Stimulated activated CD8-positive, alpha-beta memory T cell treated with anti-CD3 and anti-CD28 coated beads, Interleukin-4, amount 100 ng/mL, for 48 hours (primary cell): ENCODE measurements around the gene SCLT1.
A peak's percentile ranks its signal among the peaks of the same experiment; 100 is the strongest.

Experiments used
- DNase-seq: peaks from one replicate; pipeline ENCODE4 v3.0.0-alpha.2; 2020

Gene SCLT1

DNA sequence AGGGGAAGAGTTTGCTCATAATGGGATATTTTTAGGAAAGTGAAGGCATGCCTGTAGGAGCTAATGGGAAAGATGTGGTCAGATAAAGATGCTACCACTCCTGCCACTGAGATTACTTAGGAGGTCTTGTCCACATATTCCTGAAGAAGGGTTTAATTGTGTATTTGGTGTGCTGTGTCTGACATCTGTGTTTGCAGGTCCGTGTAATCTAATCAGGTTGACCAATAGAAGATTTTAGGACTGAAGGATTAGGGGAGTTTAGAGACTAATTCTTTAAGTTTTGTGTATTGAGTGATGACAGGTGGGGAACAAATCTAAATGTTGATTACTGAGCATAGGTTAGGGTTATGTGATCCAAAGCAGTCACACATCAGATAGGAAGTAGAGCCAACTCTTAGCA lies 226.6 kb downstream of the SCLT1 start:
- no peak for DNase-seq

DNA sequence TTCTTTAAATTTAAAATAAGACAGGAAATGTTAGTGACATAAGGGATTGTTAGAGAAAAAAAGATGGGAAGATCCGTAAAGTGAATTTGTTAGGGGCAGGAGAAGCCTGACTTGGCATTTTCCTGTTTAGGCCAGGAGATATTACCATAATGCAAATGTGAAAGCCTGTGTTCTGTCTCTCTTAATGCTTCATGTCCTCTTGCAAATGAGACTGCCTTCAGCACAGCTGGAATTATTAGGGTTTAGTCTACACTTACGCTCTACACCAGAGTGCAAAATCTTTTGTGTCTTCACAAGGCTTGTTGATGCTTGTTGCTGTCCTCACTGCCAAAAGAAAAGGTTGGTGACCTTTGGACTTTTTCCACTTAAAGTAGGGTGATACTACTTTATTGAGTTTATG lies 227.1 kb downstream of the SCLT1 start:
- DNase-seq = no peak

DNA sequence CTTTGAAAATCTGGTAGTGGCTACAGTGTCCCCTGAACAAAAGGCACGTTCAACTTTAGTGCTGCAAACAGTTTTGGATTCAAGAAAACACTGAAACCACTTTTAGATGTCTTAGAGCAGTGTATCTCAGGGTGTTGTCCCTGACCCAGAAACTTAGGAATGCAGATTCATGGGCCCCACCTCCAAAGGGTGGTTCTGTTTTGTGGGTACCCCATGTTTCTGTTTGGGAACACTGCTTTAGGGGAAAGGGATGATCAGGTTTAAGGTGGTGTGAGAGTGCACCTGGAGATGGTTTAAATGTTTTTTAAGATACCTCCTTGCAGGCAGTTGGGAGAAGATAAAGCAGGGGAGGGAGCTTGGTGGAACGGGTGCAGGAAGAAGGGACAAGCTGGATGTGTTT lies 228.2 kb downstream of the SCLT1 start:
- no peak for DNase-seq

DNA sequence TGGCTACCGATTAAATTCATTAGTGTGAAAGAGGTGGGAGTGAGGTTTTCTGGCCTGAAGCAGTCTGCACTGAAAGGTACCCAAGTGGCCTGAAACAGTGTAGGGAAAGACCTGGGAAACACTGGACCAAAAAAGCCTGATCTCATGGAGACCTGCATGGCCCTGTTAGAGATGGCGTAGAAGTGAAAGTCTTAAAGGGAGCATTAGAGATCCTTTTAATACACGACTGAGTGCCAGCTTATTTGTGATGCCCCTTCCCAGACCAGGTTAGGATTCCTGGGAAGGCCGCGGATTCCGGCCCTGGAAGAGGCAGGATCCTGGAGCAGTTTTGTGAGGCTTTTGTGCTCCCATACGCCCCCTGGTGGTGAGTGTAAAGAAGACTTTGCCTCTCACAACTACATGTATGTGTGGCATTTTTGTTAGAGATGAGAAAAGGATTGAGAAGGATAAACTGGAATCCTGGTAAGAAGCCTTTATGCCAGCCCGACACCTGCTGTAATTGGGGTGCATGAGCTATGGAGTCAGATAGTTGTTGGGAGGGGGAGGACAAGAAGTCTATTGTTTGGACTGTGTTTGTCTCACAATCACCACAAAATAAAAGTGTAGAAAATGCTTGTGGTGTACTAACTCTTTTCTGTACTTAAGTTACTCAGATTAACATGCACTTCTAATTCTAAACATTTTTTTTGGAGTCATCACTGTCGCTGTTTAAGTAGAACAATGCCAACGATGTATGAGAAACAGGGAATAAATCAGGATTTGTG lies 229.8 kb downstream of the SCLT1 start:
- peak; percentile 79 for DNase-seq

DNA sequence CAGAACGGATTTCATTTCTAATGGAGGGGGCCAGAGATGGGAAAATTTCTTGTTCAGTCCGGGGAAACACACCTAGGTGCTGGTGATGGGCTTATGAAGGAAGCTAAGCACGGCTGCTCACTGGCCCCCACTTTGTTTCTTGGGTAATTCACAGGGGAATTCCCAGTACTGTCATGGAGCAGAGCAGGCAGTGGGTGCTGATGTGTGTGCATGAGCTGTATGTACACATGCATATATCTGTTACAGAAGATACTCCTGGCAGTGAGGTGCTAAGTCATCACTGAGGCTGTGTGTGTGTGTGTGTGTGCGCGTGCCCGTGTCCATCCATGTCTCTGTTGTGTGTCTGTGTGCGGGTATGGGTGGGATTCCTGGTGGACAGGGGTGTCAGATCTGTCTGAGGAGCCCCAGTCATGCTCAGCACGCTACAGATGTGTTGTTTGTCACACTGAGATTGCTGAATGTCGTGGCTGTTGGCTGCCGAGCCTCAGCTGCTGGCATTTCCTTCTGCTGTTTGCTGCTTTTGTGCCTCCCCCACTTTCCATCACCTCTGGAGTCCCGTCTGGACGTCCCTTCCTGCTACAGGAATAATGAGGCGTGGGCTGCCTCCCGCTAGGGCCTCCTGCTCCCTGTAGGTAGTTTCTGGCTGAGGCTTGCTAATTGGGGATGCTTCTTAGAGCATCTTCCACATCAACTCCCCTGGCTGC lies 230.6 kb downstream of the SCLT1 start:
- peak; percentile 50 for DNase-seq

DNA sequence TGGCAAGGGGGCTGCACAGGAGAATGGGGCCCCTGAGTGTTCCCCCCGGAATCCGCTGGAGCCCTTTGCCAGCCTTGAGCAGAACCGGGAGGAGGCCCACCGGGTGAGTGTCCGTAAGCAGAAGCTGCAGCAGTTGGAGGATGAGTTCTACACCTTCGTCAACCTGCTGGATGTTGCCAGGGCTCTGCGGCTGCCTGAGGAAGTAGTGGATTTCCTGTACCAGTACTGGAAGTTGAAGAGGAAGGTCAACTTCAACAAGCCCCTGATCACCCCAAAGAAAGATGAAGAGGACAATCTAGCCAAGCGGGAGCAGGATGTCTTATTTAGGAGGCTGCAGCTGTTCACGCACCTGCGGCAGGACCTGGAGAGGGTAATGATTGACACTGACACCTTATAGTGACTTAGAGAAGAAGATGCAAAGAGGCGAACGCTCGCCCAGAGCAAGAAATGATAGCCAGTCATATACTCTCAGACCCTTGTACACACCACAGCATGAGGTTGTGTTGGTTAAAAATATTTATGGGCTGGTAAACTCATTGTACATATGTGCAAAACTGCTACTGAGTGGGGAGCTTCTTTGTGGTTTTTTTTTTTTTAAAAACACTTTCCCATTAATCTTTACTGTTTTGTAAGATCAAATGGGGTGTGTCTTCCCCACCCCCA lies 231.4 kb downstream of the SCLT1 start:
- no peak for DNase-seq

DNA sequence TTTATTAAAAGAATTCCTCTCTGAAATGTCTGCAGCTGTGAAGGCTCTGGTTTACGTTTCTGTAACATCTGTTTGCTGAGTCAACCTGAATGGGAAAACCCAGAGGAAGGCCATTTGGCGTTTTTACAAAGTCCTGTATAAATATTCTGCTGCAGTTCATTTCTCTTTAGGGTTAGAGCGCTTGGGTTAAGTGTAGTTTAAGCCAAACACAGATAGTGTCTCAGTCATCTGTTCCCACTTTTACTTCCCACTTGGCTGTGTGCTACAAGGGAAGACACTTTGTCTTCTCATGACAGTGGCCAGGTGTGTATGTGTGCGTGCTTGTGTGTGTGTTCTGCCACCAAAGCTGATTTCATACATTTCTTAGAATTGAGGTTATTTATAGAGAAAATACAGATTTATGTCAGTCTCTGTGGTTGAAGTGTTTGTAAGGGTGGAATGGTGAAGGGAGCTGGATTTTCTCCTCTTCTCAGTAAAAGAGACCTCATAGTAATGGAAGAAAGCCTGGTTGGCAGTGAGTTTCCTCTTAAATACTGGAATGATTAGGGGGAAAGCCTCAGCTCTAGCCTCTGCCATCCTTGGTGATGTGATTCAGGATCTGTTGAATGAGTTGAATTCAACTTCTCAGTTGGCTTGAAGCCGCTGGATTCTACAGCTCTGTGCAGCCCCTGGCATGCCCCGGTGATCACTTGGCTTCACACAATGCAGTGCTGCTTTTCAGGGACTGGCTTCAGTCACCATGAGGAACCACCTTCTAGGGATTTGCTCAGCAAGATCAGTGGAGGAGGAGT lies 233.3 kb downstream of the SCLT1 start:
- no peak for DNase-seq

DNA sequence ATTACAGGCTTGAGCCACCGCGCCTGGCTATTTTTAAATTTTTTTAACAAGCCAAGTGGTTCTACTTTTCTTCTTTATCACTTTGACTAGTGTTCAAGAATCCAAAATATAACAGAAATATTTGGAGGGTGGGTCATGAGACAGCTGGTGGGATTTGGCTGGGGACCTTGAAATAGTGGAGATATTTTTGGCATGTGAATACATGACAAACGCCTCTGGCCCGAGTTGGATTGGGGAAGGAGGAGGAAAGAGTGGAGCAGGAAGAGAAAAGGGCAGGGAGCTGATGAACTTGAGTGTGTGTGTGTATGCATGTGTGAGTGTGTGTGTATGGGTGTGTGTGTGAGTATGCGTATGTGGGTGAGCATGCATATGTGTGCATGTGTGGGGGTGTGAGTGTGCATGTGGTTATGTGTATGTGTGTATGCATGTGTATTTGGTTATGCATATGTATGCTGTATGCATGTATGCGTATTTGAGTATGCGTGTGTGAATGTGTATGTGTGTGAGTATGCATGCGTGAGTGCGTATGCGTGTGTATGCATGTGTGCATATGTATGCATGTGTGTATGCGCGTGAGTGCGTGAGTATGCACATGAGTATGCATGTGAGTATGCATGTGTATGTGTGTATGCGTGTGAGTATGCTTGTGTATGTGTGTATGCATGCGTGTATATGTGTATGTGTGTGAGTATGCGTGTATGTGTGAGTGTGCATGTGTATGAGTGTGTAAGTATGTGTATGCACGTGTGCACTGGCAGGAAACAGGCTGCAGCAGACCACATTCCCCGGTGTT lies 234.3 kb downstream of the SCLT1 start:
- DNase-seq = no peak

DNA sequence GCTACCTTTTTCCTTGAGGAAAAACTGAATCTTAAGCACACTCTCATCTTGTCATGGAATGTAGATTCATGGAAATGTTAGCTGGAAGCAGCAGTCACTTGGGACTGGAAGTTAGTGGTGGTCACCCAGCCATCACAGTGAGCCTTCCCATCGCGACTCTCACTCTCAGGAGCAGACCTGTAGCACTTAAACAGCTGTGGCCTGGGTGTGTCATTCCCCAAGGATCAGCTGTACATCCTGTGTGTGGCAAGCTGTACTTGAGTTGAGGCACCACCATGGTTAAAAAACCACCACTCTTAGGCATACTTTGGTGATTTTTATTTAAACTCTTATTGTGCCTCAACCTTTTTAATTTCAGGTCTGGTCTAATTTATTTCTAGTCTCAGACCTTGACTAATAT lies 237.1 kb downstream of the SCLT1 start:
- no peak for DNase-seq

DNA sequence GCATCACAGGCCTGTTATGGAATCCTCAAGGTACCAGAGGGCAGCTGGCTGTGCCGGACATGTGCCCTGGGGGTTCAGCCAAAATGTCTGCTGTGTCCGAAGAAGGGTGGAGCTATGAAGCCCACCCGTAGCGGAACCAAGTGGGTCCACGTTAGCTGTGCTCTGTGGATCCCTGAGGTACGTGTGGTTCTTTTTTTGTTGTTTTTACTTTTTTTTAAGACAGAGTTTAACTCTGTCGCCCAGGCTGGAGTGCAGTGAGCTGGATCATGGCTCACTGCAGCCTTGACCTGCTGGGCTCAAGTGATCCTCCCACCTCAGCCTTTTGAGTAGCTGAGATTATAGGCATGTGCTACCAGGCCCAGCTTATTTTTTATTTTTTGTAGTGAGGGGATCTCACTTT lies 237.7 kb downstream of the SCLT1 start:
- no peak for DNase-seq

DNA sequence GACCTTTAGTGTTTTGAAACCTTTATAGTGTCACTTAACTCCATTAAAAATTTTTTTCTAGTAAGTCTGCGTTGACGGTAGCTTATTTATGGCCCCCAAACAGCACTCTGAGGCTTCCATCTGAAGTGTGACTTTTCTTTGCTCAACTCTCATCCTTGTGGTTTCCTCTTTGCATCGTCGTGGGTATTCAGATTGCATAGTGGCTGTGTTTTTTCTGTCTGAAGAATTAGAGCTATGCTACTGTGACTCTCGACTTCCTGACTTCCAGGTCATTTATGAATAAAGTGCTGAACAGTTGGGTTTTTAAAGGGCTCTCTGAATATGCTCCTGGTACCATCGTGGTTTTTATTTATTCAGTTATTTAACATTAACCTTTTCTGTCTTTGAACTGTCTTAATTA lies 238.9 kb downstream of the SCLT1 start:
- DNase-seq = no peak

DNA sequence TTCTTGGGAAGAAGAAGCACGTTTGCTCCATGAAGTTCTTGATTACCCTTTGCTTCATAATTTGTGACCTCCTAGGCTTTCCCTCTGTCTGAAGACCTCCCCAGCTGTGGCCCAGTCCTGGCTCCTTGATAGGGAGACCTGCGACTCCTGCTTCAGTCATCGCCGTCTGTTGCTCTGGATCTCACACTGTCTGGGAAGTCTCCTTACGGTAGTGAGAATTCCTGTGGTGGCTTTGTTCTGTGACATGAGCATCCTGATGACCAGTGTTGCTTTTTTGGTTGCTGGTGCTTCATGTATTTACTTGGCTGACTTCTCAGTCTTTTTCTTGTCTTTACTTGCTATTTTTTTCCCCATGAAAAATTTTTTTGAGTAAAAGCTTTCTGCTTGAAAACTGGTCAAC lies 239.6 kb downstream of the SCLT1 start:
- DNase-seq = no peak

DNA sequence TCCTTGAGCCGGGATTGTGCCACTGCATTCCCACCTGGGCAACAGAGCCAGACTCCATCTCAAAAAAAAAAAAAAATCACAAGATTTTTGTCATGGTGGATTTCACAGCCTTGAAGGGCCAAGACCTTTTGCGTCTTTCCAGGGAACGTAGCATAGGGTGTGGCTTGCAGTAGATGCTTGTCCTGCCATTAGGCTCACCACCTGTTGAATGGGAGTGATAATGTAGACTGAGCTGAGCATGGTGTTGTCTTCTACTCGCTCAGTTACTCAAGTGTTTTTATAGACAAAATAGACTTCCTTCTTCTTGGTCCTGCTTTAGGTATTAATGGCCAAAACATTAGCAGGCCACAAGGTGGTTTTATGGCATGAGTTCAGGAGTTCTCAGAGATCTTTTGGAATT lies 243.1 kb downstream of the SCLT1 start:
- DNase-seq = no peak

DNA sequence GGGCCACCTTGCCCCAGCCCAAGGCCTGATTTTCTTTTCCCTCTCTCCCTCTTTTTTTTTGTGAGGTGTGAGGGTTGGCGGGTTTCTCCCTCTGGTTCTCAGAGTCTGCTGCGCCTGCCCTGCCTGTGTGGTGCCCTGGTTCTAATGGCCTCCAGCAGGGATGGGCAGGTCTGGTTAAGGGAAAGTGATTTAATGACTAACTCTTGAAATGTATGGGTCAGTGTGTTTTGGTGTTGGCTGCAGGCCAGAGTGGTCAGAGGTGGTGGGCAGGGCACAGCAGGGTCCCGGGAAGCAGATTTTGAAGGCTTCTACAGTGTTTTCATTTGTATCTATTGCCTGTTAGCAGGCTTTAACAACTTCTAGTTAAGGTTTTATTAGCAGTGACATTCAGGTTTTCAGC lies 244.9 kb downstream of the SCLT1 start:
- peak; percentile 10 for DNase-seq

DNA sequence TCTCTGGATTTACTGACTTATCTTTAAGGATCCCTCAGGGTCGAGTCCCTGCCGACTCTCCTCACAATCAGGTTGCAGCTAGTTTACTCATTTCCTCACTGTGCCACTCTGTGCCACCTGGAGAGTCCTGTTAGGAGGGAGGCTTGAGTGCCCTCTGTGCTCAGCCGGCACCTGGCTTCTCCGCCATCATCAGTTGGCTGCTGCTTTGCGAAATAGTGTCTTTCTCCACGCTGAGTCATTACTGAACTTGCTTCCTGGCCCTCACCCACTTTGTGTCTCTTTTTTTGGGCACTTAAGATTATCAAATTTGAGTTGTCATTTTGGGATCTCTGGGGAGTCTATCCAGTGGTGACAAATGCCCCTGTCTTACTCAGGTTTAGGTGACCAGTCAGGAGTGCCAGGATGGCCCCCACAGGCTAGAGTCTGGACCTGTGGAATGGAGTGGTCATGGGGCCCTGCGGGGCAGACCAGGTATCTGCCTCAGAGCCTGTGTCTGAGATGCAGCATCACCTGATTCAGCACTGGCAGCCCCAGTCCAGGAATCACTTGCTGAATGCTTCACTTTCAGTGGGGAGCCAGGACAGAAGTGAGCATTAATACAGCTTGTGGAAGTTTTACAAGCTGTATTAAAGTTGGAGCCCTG lies 246.1 kb downstream of the SCLT1 start:
- peak; percentile 19 for DNase-seq

DNA sequence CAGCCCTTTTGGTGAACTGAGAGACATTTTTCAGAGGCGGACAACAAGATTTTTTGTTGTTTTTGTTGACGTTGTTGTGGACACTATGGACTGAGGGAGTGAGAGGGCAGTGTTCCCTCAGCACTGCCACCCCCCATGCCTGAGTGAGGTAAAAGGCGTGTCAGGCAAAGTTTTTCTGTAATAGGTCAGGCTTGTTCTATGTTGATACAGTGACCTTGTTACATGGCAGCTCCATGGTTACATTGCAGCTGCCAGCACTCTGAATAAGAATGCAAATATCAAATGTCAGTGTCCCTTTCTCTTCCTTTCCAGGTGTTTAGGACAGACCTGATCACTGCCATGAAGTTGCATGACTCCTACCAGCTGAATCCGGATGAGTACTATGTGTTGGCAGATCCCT lies 247.3 kb downstream of the SCLT1 start:
- peak; percentile 0 for DNase-seq

DNA sequence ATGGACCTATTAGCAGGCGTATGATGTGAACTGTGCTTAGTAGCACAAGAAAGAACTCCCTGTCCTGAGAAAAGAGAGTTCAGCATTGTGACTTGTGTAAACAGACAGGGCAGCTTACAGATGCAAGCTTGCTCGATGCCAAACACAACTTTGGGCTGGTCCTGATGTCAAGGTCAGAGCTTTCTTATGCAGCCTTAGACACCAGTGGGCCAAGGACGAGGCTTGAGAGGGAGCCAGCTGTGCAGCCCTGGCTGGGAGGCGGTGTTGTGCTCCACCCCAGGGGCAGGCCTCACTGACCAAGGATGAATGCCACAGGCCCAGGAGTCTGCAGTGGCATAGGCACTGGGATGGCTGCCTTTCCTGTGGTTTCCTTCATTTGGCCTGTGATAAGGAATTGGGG lies 248.4 kb downstream of the SCLT1 start:
- DNase-seq = peak; percentile 10

DNA sequence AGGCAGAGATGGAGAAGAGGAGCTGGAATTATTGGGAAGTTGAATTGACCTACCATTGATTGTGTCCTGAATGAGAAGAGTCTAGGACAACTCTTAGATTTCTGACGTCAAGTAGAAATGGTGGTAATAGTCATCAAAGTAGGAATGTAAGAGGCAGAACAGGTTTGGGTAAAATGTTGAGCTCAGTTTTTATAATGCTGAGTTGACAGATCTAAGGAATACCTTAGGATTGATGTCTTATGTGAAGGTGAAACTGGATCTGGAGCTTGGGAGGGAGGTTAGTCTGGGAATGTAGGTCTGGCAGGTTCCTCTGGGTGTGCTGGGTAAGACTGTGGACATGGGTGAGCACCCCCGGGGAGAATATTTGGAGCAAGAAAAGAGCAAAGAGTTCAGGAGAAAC lies 251.9 kb downstream of the SCLT1 start:
- no peak for DNase-seq

DNA sequence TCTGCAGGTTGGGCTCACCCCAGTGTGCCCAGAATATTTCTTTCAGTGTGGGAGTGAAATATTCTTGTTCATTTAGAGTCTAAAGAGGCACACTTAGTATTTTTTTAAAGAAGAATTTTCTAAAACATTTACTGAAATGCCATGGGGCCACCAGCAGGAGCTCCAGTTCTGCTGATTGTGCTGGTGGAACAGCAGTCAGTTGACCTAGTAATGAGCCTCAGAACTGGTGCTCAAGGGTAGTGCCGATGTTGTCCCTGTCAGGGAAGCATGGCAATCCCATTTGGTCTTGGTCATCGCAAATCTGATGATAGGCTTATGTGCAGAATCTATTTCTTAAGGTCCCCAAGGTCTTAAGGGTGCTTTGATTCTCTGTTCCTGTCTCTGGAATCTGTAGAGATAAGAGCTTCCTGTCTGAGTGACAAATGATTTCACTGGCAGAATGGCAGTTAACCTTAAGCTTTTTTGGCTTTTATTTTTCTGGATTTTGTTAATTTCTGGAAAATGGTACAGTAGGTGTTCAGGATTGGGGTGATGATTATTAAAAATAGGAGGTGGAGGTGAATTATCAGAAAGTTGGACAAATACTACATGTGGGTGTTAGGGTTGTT lies 252.5 kb downstream of the SCLT1 start:
- DNase-seq = no peak

DNA sequence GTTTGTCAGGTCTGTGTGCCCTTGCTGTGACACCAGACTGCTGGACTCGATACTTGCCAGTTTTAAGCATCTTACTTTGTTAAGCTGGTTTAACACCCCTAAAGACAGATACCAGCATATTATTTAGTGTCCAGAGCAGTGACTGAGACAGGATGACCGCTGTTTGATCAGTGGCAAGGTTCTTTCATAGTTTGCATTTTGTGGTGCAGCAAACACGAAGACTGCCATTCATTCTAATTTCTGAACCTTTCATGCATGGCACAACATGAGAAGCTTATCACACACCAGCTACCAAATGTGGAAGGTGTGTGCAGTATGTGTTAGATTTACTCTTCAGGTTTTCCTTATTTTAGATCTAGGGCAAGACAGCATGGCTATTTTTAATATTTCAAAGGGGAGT lies 255.7 kb downstream of the SCLT1 start:
- DNase-seq = no peak

DNA sequence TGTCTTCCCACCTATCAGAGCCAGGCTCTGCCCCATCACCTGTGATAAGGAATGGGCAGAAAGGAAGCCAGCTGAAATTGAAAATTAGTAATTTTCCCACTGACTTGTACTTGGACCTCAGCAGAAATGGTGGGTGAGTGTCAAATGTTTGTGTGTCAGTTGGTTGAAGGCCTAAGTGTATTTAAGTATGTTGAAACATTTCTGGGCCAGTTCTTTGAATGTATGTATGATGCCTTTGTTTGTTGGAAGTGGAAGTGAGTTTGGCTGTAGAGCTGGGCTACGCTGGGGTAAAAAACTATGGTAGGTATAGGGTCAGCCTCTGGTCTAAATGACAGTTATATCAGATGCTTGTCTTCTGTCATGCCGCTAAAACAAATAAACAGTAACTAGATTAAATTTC lies 256.1 kb downstream of the SCLT1 start:
- no peak for DNase-seq
